K562 (cell line): ENCODE measurements around the gene MEX3D. TPM values are rescaled to one million over a fixed set of nuclear protein-coding genes. Genes with fewer than 3 reads are reported as not detected.

Experiments
- CCAR2 ChIP-seq: fragments of 200-400 bp; formaldehyde crosslinking; IDR thresholded peaks from 2 replicates; pipeline ENCODE4 v1.6.1; 2017; ENCODE audit warnings: mild to moderate bottlenecking, low read depth, low read length
- DACH1 ChIP-seq: fragments of 450-650 bp; IDR thresholded peaks from 2 replicates; pipeline ENCODE4 v1.6.1; 2018; ENCODE audit not compliant: partially characterized antibody
- EP300 ChIP-seq: IDR thresholded peaks from 2 replicates; pipeline ENCODE4 v1.6.1; 2012; ENCODE audit warnings: low read length, improper control_type of control experiment
- FOXM1 ChIP-seq, 2 experiments: fragments of 450-650 bp in 1 of 2; sonication (generic) in 1 of 2; formaldehyde crosslinking in 1 of 2; IDR thresholded peaks; 2 replicates each; pipeline versions ENCODE4 v1.6.1 to v1.9.0; 2017 to 2022; ENCODE audit warnings: low read depth in 2 of 2, mild to moderate bottlenecking in 2 of 2, missing genetic modification reagents in 1 of 2, moderate library complexity in 1 of 2
- HDAC1 ChIP-seq, 2 experiments: fragments of 450-650 bp; IDR thresholded peaks; 2 replicates each; pipeline ENCODE4 v1.6.1; 2016 to 2017; ENCODE audit warnings: inconsistent platforms in 1 of 2, mild to moderate bottlenecking in 1 of 2, moderate library complexity in 1 of 2
- HMG20A ChIP-seq: fragments of 450-650 bp; formaldehyde crosslinking; conservative IDR thresholded peaks from 2 replicates; pipeline ENCODE4 v1.4.0; 2020; ENCODE audit warnings: mild to moderate bottlenecking, mixed read lengths
- KDM1A ChIP-seq, 2 experiments: fragments of 450-650 bp; IDR thresholded peaks; 2 replicates each; pipeline ENCODE4 v1.6.1; 2016; ENCODE audit warnings: mild to moderate bottlenecking in 2 of 2
- MTA2 ChIP-seq: fragments of 450-650 bp; IDR thresholded peaks from 2 replicates; pipeline ENCODE4 v1.6.1; 2016; ENCODE audit warnings: low read depth
- NCOR1 ChIP-seq: fragments of 450-650 bp; IDR thresholded peaks from 2 replicates; pipeline ENCODE4 v1.6.1; 2016; ENCODE audit warnings: mild to moderate bottlenecking, moderate library complexity
- NFIC ChIP-seq: fragments of 450-650 bp; IDR thresholded peaks from 2 replicates; pipeline ENCODE4 v1.6.1; 2017; ENCODE audit warnings: mild to moderate bottlenecking, inconsistent platforms
- POLR2A ChIP-seq: fragments of 450-650 bp; conservative IDR thresholded peaks from 2 replicates; pipeline ENCODE4 v1.6.1; 2016
- POLR2AphosphoS2 ChIP-seq: IDR thresholded peaks from 2 replicates; pipeline ENCODE4 v1.6.1; 2012; ENCODE audit warnings: low read length, improper control_type of control experiment
- RAD21 ChIP-seq, 2 experiments: fragments of 250-450 bp in 1 of 2; fragments of 450-650 bp in 1 of 2; sonication (Bioruptor Pico) in 1 of 2; formaldehyde crosslinking in 1 of 2; IDR thresholded peaks in 1 of 2; conservative IDR thresholded peaks in 1 of 2; 2 replicates each; pipeline versions ENCODE4 v1.4.0 to v1.8.0; 2020 to 2022; ENCODE audit warnings: mild to moderate bottlenecking in 2 of 2, moderate library complexity in 1 of 2
- RBM15 ChIP-seq: fragments of 200-400 bp; formaldehyde crosslinking; IDR thresholded peaks from 2 replicates; pipeline ENCODE4 v1.6.1; 2018; ENCODE audit warnings: mild to moderate bottlenecking, low read length, moderate library complexity; ENCODE audit not compliant: insufficient read depth
- RFX7 ChIP-seq: fragments of 250-450 bp; sonication (Bioruptor Pico); IDR thresholded peaks from 2 replicates; pipeline ENCODE4 v1.5.1; 2021; ENCODE audit warnings: mild to moderate bottlenecking
- SMARCE1 ChIP-seq: fragments of 450-650 bp; IDR thresholded peaks from 2 replicates; pipeline ENCODE4 v1.7.1; 2016; ENCODE audit warnings: mild to moderate bottlenecking
- SP1 ChIP-seq: sonication (generic); formaldehyde crosslinking; IDR thresholded peaks from 2 replicates; pipeline ENCODE4 v1.8.1; 2022; ENCODE audit warnings: mild to moderate bottlenecking, missing genetic modification reagents
- TCF3 ChIP-seq: sonication (generic); formaldehyde crosslinking; IDR thresholded peaks from 2 replicates; pipeline ENCODE4 v1.4.0; 2020; ENCODE audit warnings: mild to moderate bottlenecking, missing genetic modification reagents
- ZFP36 ChIP-seq: fragments of 150-350 bp; IDR thresholded peaks from 2 replicates; pipeline ENCODE4 v1.6.1; 2018; ENCODE audit warnings: low read length, low read depth; ENCODE audit not compliant: partially characterized antibody
- ZNF165 ChIP-seq: fragments of 250-450 bp; sonication (Bioruptor Pico); IDR thresholded peaks from 2 replicates; pipeline ENCODE4 v1.4.0; 2020; ENCODE audit warnings: borderline replicate concordance
- ZNF197 ChIP-seq: fragments of 200-800 bp; sonication (Bioruptor generic); IDR thresholded peaks from 2 replicates; pipeline ENCODE4 v1.6.1; 2016; ENCODE audit warnings: low read depth, missing genetic modification characterization, missing compliant biosample characterization
- ZNF311 ChIP-seq: fragments of 250-450 bp; sonication (Bioruptor Pico); IDR thresholded peaks from 2 replicates; pipeline ENCODE4 v1.4.0; 2020; ENCODE audit warnings: mild to moderate bottlenecking, moderate library complexity
- ZNF384 ChIP-seq: IDR thresholded peaks from 2 replicates; pipeline ENCODE4 v1.6.1; 2012; ENCODE audit warnings: low read depth, low read length, improper control_type of control experiment
- ZNF41 ChIP-seq: fragments of 250-450 bp; sonication (Bioruptor Pico); conservative IDR thresholded peaks from 2 replicates; pipeline ENCODE4 v1.4.0; 2020; ENCODE audit warnings: mild to moderate bottlenecking
- ZNF76 ChIP-seq: fragments of 250-450 bp; sonication (Bioruptor Pico); IDR thresholded peaks from 2 replicates; pipeline ENCODE4 v1.4.0; 2020; ENCODE audit warnings: mild to moderate bottlenecking, moderate library complexity, borderline replicate concordance
- ZNF764 ChIP-seq: fragments of 250-450 bp; sonication (Bioruptor Pico); IDR thresholded peaks from 2 replicates; pipeline ENCODE4 v1.4.0; 2020; ENCODE audit warnings: low read depth, mild to moderate bottlenecking, moderate library complexity
- polyA plus RNA-seq, 8 experiments: library from polyadenylated mRNA; depleted of rRNA in 4 of 8; stranded (reverse) in 5 of 8; unstranded in 3 of 8; fragments of >200 nt; fragmentation: Nextera tagmentation in 2 of 8; fragmentation: Illumina TruSeq in 1 of 8; extraction: Ambion mirVana in 2 of 8; extraction: Trizol in 1 of 8; gene quantifications; 2 replicates each; pipeline versions ENCODE4 v1.2.1 to v1.2.3, GENCODE V29; 2011 to 2014; ENCODE audit warnings: inconsistent platforms in 1 of 8, missing spikeins in 1 of 8
- total RNA-seq, 7 experiments: library from RNA; depleted of rRNA in 6 of 7; stranded (reverse); fragments of >200 nt in 6 of 7; fragmentation: Illumina TruSeq in 2 of 7; extraction: Trizol in 2 of 7; gene quantifications; 2 replicates each; pipeline versions ENCODE4 v1.2.1 to v1.2.3, GENCODE V29; 2011 to 2021; ENCODE audit warnings: low replicate concordance in 1 of 7
- TF ChIP-seq, protein P1 (sequence below): sonication (generic); IDR thresholded peaks from 2 replicates; pipeline ENCODE4 v1.6.1; 2016
- TF ChIP-seq, protein P2 (sequence below): fragments of 450-650 bp; IDR thresholded peaks from 2 replicates; pipeline ENCODE4 v1.6.1; 2018; ENCODE audit not compliant: partially characterized antibody

The MEX3D gene
- total and polyA plus RNA-seq, 9 of the 15 experiments (the other 6 are each of a cell fraction or from before 2014, with no cell fraction given): 1.7 to 39.3 (median 5.7) TPM

DNA sequence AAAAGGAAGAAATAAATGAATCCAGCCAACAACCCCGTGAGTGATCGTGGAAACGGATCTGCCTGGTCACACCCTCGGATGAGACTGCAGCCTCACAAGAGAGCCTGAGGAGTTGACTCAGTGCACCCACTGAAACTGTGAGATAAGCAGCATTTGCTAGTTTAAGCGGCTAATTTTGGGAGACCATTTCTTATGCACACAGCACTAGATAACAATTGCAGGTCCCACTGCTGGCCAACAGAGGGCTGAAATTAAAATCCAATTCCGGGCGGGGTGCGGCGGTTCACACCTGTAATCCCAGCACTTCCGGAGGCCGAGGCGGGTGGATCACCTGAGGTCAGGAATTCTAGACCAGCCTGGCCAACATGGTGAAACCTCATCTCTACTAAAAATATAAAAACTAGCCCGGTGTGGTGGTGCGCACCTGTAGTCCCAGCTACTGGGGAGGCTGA is 33.5 kb upstream of the MEX3D start (continued):
- TF ChIP-seq RAD21 (CRISPR knock-in tag; conservative IDR thresholded peaks at IDR 0.05 in 1 of 2, IDR thresholded peaks at IDR 0.05 in 1 of 2) (0 out of 4 replicates have a peak, but pooled peaks of 1 of the 2 experiments have one; percentile 3), ZNF764 (CRISPR knock-in tag) (0 out of 2 replicates have a peak, but pooled peaks have one; percentile 27), POLR2A (0 out of 2 replicates have a peak, but pooled peaks have one; percentile 12), ZNF384 (peak; percentile 86), ZNF76 (no peak), MTA2 (peak; percentile 59; the same call in 1 of the 2 replicates), FOXM1 (IDR thresholded peaks at IDR 0.05; ENCODE audit: low read depth) (no peak), FOXM1 (CRISPR knock-in tag; IDR thresholded peaks at IDR 0.05; ENCODE audit: low read depth) (no peak), NCOR1 (peak; percentile 33; the same call in 1 of the 2 replicates), RFX7 (CRISPR knock-in tag) (no peak), DACH1 (peak; percentile 14), HDAC1 (IDR thresholded peaks at IDR 0.05) (peak in 1 of 2 experiments; percentile 78; a peak in 2 of 4 replicates), HMG20A (no peak), CCAR2 (no peak), KDM1A (IDR thresholded peaks at IDR 0.05) (peak in 1 of 2 experiments; percentile 62; a peak in 3 of 4 replicates), ZNF311 (CRISPR knock-in tag) (no peak), ZFP36 (no peak), EP300 (peak; percentile 47; the same call in 1 of the 2 replicates), SP1 (0 out of 2 replicates have a peak, but pooled peaks have one; percentile 54), ZNF41 (CRISPR knock-in tag) (no peak), RBM15 (no peak), ZNF197 (CRISPR knock-in tag) (no peak), SMARCE1 (peak; percentile 78), NFIC (0 out of 2 replicates have a peak, but pooled peaks have one; percentile 34), TCF3 (CRISPR knock-in tag) (peak; percentile 77), ZNF165 (CRISPR knock-in tag) (no peak), POLR2AphosphoS2 (no peak)
- TF ChIP-seq, protein P1, sequence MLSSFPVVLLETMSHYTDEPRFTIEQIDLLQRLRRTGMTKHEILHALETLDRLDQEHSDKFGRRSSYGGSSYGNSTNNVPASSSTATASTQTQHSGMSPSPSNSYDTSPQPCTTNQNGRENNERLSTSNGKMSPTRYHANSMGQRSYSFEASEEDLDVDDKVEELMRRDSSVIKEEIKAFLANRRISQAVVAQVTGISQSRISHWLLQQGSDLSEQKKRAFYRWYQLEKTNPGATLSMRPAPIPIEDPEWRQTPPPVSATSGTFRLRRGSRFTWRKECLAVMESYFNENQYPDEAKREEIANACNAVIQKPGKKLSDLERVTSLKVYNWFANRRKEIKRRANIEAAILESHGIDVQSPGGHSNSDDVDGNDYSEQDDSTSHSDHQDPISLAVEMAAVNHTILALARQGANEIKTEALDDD: peak; percentile 34; the same call in 1 of the 2 replicates
- TF ChIP-seq, protein P2, sequence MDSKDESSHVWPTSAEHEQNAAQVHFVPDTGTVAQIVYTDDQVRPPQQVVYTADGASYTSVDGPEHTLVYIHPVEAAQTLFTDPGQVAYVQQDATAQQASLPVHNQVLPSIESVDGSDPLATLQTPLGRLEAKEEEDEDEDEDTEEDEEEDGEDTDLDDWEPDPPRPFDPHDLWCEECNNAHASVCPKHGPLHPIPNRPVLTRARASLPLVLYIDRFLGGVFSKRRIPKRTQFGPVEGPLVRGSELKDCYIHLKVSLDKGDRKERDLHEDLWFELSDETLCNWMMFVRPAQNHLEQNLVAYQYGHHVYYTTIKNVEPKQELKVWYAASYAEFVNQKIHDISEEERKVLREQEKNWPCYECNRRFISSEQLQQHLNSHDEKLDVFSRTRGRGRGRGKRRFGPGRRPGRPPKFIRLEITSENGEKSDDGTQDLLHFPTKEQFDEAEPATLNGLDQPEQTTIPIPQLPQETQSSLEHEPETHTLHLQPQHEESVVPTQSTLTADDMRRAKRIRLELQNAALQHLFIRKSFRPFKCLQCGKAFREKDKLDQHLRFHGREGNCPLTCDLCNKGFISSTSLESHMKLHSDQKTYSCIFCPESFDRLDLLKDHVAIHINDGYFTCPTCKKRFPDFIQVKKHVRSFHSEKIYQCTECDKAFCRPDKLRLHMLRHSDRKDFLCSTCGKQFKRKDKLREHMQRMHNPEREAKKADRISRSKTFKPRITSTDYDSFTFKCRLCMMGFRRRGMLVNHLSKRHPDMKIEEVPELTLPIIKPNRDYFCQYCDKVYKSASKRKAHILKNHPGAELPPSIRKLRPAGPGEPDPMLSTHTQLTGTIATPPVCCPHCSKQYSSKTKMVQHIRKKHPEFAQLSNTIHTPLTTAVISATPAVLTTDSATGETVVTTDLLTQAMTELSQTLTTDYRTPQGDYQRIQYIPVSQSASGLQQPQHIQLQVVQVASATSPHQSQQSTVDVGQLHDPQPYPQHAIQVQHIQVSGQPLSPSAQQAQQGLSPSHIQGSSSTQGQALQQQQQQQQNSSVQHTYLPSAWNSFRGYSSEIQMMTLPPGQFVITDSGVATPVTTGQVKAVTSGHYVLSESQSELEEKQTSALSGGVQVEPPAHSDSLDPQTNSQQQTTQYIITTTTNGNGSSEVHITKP: peak; percentile 36
